HEK293 (cell line): ENCODE results near the gene PYDC2.

Experiments
- CTCF ChIA-PET: fragments of 350-600 bp; formaldehyde crosslinking; extraction: SDS; loops from one replicate; lab custom pipeline; 2021; ENCODE audit warnings: antibody characterized with exemption; lab: Yijun Ruan, JAX
- POLR2A ChIA-PET: fragments of 300-600 bp; formaldehyde crosslinking; extraction: SDS; loops from one replicate; lab custom pipeline; 2020; ENCODE audit warnings: antibody characterized with exemption, inconsistent platforms; lab: Yijun Ruan, JAX
- H3K27ac ChIP-seq: fragments of 200-500 bp; sonication (Bioruptor generic); 2 replicates; pipeline ENCODE4 v1.5.1; 2014; ENCODE audit warnings: low read depth, low read length, control low read depth, inconsistent platforms; ENCODE audit errors: extremely low read depth
- H3K36me3 ChIP-seq, 2 experiments: fragments of 200-500 bp in 1 of 2; sonication (Bioruptor generic) in 1 of 2; 1 replicate in 1 of 2; 2 replicates in 1 of 2; pipeline ENCODE4 v1.5.1; 2014 to 2017; ENCODE audit warnings: inconsistent platforms in 2 of 2, low read length in 2 of 2; ENCODE audit not compliant: control insufficient read depth in 2 of 2, insufficient read depth in 1 of 2
- H3K4me1 ChIP-seq: fragments of 200-500 bp; sonication (Bioruptor generic); 2 replicates; pipeline ENCODE4 v1.5.1; 2014; ENCODE audit warnings: mild to moderate bottlenecking, low read length, inconsistent platforms; ENCODE audit not compliant: control insufficient read depth, insufficient read depth
- H3K4me3 ChIP-seq: 2 replicates; pipeline ENCODE4 v1.5.1; 2011; ENCODE audit warnings: low read depth, mild to moderate bottlenecking, control low read depth, low read length, moderate library complexity
- H3K9me3 ChIP-seq: fragments of 200-500 bp; sonication (Bioruptor generic); 2 replicates; pipeline ENCODE4 v1.5.1; 2014; ENCODE audit warnings: low read depth, low read length, inconsistent platforms; ENCODE audit not compliant: control insufficient read depth, insufficient read depth
- MYNN ChIP-seq: fragments of 450-650 bp; formaldehyde crosslinking; IDR thresholded peaks from 2 replicates; pipeline ENCODE4 v1.5.1; 2016; ENCODE audit warnings: missing biosample characterization, missing genetic modification characterization, borderline replicate concordance
- PRDM4 ChIP-seq: fragments of 450-650 bp; formaldehyde crosslinking; IDR thresholded peaks from 2 replicates; pipeline ENCODE4 v1.5.1; 2017; ENCODE audit warnings: missing biosample characterization, missing genetic modification characterization
- SP2 ChIP-seq: fragments of 450-650 bp; formaldehyde crosslinking; IDR thresholded peaks from 2 replicates; pipeline ENCODE4 v1.5.1; 2016; ENCODE audit warnings: missing biosample characterization, missing genetic modification characterization
- ZBTB17 ChIP-seq: fragments of 450-650 bp; formaldehyde crosslinking; IDR thresholded peaks from 2 replicates; pipeline ENCODE4 v1.5.1; 2016; ENCODE audit warnings: missing biosample characterization, missing genetic modification characterization
- ZBTB20 ChIP-seq: fragments of 450-650 bp; formaldehyde crosslinking; IDR thresholded peaks from 2 replicates; pipeline ENCODE4 v1.5.1; 2016; ENCODE audit warnings: missing biosample characterization, missing genetic modification characterization
- ZBTB7A ChIP-seq: fragments of 450-650 bp; formaldehyde crosslinking; IDR thresholded peaks from 2 replicates; pipeline ENCODE4 v1.5.1; 2016; ENCODE audit warnings: low read depth, missing biosample characterization, missing genetic modification characterization
- ZNF146 ChIP-seq: fragments of 450-650 bp; formaldehyde crosslinking; IDR thresholded peaks from 2 replicates; pipeline ENCODE4 v1.5.1; 2016; ENCODE audit warnings: missing biosample characterization, missing genetic modification characterization
- ZNF175 ChIP-seq: fragments of 450-650 bp; formaldehyde crosslinking; IDR thresholded peaks from 2 replicates; pipeline ENCODE4 v1.5.1; 2016; ENCODE audit warnings: missing biosample characterization, missing genetic modification characterization
- ZNF214 ChIP-seq: fragments of 450-650 bp; formaldehyde crosslinking; IDR thresholded peaks from 2 replicates; pipeline ENCODE4 v1.5.1; 2017; ENCODE audit warnings: missing biosample characterization, mild to moderate bottlenecking, missing genetic modification characterization, borderline replicate concordance
- ZNF24 ChIP-seq: fragments of 450-650 bp; formaldehyde crosslinking; IDR thresholded peaks from 2 replicates; pipeline ENCODE4 v1.5.1; 2016; ENCODE audit warnings: missing biosample characterization, missing genetic modification characterization
- ZNF341 ChIP-seq: fragments of 450-650 bp; formaldehyde crosslinking; IDR thresholded peaks from 2 replicates; pipeline ENCODE4; 2016; ENCODE audit warnings: low read depth, missing biosample characterization, missing genetic modification characterization
- ZNF350 ChIP-seq: fragments of 450-650 bp; formaldehyde crosslinking; IDR thresholded peaks from 2 replicates; pipeline ENCODE4 v1.5.0; 2017; ENCODE audit warnings: missing biosample characterization, mild to moderate bottlenecking, missing genetic modification characterization
- ZNF394 ChIP-seq: fragments of 450-650 bp; formaldehyde crosslinking; IDR thresholded peaks from 2 replicates; pipeline ENCODE4 v1.5.1; 2016; ENCODE audit warnings: missing biosample characterization, missing genetic modification characterization, mild to moderate bottlenecking, moderate library complexity, borderline replicate concordance
- ZNF404 ChIP-seq: fragments of 450-650 bp; formaldehyde crosslinking; IDR thresholded peaks from 2 replicates; pipeline ENCODE4 v1.5.1; 2017; ENCODE audit warnings: missing biosample characterization, missing genetic modification characterization
- ZNF426 ChIP-seq: fragments of 450-650 bp; formaldehyde crosslinking; IDR thresholded peaks from 2 replicates; pipeline ENCODE4 v1.5.1; 2017; ENCODE audit warnings: missing biosample characterization, missing genetic modification characterization, mild to moderate bottlenecking, inconsistent platforms, moderate library complexity
- ZNF548 ChIP-seq: fragments of 450-650 bp; formaldehyde crosslinking; IDR thresholded peaks from 2 replicates; pipeline ENCODE4 v1.5.1; 2016; ENCODE audit warnings: missing biosample characterization, missing genetic modification characterization
- ZNF791 ChIP-seq: fragments of 450-650 bp; formaldehyde crosslinking; IDR thresholded peaks from 2 replicates; pipeline ENCODE4 v1.5.1; 2016; ENCODE audit warnings: missing biosample characterization, missing genetic modification characterization
- TF ChIP-seq, protein P1 (sequence below): sonication (generic); formaldehyde crosslinking; IDR thresholded peaks from 2 replicates; pipeline ENCODE4 v1.8.1; 2022; ENCODE audit warnings: mild to moderate bottlenecking, moderate library complexity, missing genetic modification reagents
- TF ChIP-seq, protein P2 (sequence below): fragments of 450-650 bp; formaldehyde crosslinking; IDR thresholded peaks from 2 replicates; pipeline ENCODE4 v1.5.1; 2016; ENCODE audit warnings: missing biosample characterization, missing genetic modification characterization
- TF ChIP-seq, protein P3 (sequence below): fragments of 450-650 bp; formaldehyde crosslinking; IDR thresholded peaks from 2 replicates; pipeline ENCODE4 v1.5.1; 2016; ENCODE audit warnings: missing biosample characterization, missing genetic modification characterization

Gene PYDC2

GRCh38 chr3:191434024-191434423, 26.9 kb upstream of the PYDC2 start (continued):
- TF ChIP-seq, protein P1, sequence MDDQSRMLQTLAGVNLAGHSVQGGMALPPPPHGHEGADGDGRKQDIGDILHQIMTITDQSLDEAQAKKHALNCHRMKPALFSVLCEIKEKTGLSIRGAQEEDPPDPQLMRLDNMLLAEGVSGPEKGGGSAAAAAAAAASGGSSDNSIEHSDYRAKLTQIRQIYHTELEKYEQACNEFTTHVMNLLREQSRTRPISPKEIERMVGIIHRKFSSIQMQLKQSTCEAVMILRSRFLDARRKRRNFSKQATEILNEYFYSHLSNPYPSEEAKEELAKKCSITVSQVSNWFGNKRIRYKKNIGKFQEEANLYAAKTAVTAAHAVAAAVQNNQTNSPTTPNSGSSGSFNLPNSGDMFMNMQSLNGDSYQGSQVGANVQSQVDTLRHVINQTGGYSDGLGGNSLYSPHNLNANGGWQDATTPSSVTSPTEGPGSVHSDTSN (CRISPR knock-in tag), result no peak
- TF ChIP-seq MYNN (tag by site-specific recombination), result no peak
- TF ChIP-seq ZBTB17 (tag by site-specific recombination), result no peak
- no peak for TF ChIP-seq SP2 (tag by site-specific recombination)
- no peak for TF ChIP-seq ZNF175 (tag by site-specific recombination)
- TF ChIP-seq ZNF146 (tag by site-specific recombination), result no peak
- TF ChIP-seq ZNF214 (tag by site-specific recombination), result no peak
- TF ChIP-seq, protein P2, sequence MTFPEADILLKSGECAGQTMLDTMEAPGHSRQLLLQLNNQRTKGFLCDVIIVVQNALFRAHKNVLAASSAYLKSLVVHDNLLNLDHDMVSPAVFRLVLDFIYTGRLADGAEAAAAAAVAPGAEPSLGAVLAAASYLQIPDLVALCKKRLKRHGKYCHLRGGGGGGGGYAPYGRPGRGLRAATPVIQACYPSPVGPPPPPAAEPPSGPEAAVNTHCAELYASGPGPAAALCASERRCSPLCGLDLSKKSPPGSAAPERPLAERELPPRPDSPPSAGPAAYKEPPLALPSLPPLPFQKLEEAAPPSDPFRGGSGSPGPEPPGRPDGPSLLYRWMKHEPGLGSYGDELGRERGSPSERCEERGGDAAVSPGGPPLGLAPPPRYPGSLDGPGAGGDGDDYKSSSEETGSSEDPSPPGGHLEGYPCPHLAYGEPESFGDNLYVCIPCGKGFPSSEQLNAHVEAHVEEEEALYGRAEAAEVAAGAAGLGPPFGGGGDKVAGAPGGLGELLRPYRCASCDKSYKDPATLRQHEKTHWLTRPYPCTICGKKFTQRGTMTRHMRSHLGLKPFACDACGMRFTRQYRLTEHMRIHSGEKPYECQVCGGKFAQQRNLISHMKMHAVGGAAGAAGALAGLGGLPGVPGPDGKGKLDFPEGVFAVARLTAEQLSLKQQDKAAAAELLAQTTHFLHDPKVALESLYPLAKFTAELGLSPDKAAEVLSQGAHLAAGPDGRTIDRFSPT (tag by site-specific recombination), result no peak

GRCh38 chr3:191435981-191436380, 25.0 kb upstream of the PYDC2 start:
- no peaks in the 10 kb centered on the region for H3K4me1 ChIP-seq
- CTCF ChIA-PET, result no interaction called here
- no peaks in the 10 kb centered on the region for H3K36me3 ChIP-seq
- TF ChIP-seq MYNN (tag by site-specific recombination) (no peak), ZNF350 (tag by site-specific recombination) (no peak), ZBTB7A (tag by site-specific recombination) (no peak), ZNF426 (tag by site-specific recombination) (no peak), ZNF548 (tag by site-specific recombination) (no peak)
- TF ChIP-seq, protein P3, sequence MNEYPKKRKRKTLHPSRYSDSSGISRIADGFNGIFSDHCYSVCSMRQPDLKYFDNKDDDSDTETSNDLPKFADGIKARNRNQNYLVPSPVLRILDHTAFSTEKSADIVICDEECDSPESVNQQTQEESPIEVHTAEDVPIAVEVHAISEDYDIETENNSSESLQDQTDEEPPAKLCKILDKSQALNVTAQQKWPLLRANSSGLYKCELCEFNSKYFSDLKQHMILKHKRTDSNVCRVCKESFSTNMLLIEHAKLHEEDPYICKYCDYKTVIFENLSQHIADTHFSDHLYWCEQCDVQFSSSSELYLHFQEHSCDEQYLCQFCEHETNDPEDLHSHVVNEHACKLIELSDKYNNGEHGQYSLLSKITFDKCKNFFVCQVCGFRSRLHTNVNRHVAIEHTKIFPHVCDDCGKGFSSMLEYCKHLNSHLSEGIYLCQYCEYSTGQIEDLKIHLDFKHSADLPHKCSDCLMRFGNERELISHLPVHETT, result no peak
- TF ChIP-seq, all 188 proteins: peak for 0
- no peaks in the 10 kb centered on the region for H3K9me3 ChIP-seq
- no peak overlapping the region for H3K27ac ChIP-seq
- H3K4me3 ChIP-seq, result no peak overlapping the region
- POLR2A ChIA-PET, result no interaction called here

GRCh38 chr3:191438150-191438814, 22.7 kb upstream of the PYDC2 start:
- no peak overlapping the region for H3K4me3 ChIP-seq
- ChIA-PET CTCF (no interaction called here), POLR2A (no interaction called here)
- H3K9me3 ChIP-seq, result no peaks in the 10 kb centered on the region
- no peaks in the 10 kb centered on the region for H3K4me1 ChIP-seq
- no peaks in the 10 kb centered on the region for H3K36me3 ChIP-seq
- H3K27ac ChIP-seq, result no peak overlapping the region
- TF ChIP-seq ZNF404 (tag by site-specific recombination) (no peak), ZBTB20 (tag by site-specific recombination) (no peak), ZNF341 (tag by site-specific recombination) (no peak), PRDM4 (tag by site-specific recombination) (no peak), ZNF394 (tag by site-specific recombination) (no peak), ZNF791 (tag by site-specific recombination) (no peak), ZNF548 (tag by site-specific recombination) (no peak), ZNF24 (no peak)
- TF ChIP-seq, protein P2 (tag by site-specific recombination), result no peak
